MM.1S (cell line): ENCODE data around the gene INSYN2A.

Experiments used
- DNase-seq: peaks from one replicate; pipeline ENCODE4 v3.0.0-alpha.2; 2015
- H2AFZ ChIP-seq: fragments of 300-600 bp; sonication (generic); 2 replicates; pipeline ENCODE4 v1.6.0; 2016; ENCODE audit warnings: antibody characterized with exemption, low read length
- H3F3A ChIP-seq: fragments of 300-600 bp; sonication (generic); 2 replicates; pipeline ENCODE4 v1.6.1; 2016; ENCODE audit warnings: mild to moderate bottlenecking, antibody characterized with exemption, low read length, moderate library complexity, mixed read lengths; ENCODE audit not compliant: insufficient read depth
- H3K27ac ChIP-seq: fragments of 300-600 bp; sonication (generic); 2 replicates; pipeline ENCODE4 v1.5.1; 2016; ENCODE audit warnings: mild to moderate bottlenecking, low read length
- H3K27me3 ChIP-seq: fragments of 300-600 bp; sonication (generic); replicated peaks from 2 replicates; pipeline ENCODE4 v1.6.0; 2016; ENCODE audit warnings: low read length; ENCODE audit not compliant: insufficient read depth
- H3K36me3 ChIP-seq: fragments of 300-600 bp; sonication (generic); replicated peaks from 2 replicates; pipeline ENCODE4 v1.6.1; 2016; ENCODE audit warnings: mild to moderate bottlenecking, low read length, mixed read lengths; ENCODE audit not compliant: insufficient read depth
- H3K4me1 ChIP-seq: fragments of 300-600 bp; sonication (generic); 2 replicates; pipeline ENCODE4 v1.6.1; 2016; ENCODE audit warnings: low read length, mixed read lengths
- H3K4me2 ChIP-seq: fragments of 300-600 bp; sonication (generic); 2 replicates; pipeline ENCODE4 v1.6.0; 2016; ENCODE audit warnings: low read depth, low read length
- H3K4me3 ChIP-seq: fragments of 300-600 bp; sonication (generic); 2 replicates; pipeline ENCODE4 v1.5.1; 2016; ENCODE audit warnings: low read length, mixed read lengths
- H3K79me2 ChIP-seq: fragments of 300-600 bp; sonication (generic); 2 replicates; pipeline ENCODE4 v1.6.1; 2016; ENCODE audit warnings: mixed run types, low read length, mixed read lengths
- H3K9ac ChIP-seq: fragments of 300-600 bp; sonication (generic); 2 replicates; pipeline ENCODE4 v1.6.1; 2016; ENCODE audit warnings: low read length, mixed read lengths
- H3K9me2 ChIP-seq: fragments of 300-600 bp; sonication (generic); replicated peaks from 2 replicates; pipeline ENCODE4 v1.6.1; 2016; ENCODE audit warnings: mild to moderate bottlenecking, low read length, mixed read lengths; ENCODE audit not compliant: insufficient read depth
- H3K9me3 ChIP-seq: fragments of 300-600 bp; sonication (generic); replicated peaks from 2 replicates; pipeline ENCODE4 v1.6.1; 2016; ENCODE audit warnings: mild to moderate bottlenecking, low read length, mixed read lengths; ENCODE audit not compliant: insufficient read depth
- H4K20me1 ChIP-seq: fragments of 300-600 bp; sonication (generic); 2 replicates; pipeline ENCODE4 v1.6.1; 2016; ENCODE audit warnings: mild to moderate bottlenecking, low read length, moderate library complexity, mixed read lengths; ENCODE audit not compliant: insufficient read depth
- EZH2 ChIP-seq: fragments of 300-600 bp; sonication (generic); optimal IDR thresholded peaks from 2 replicates; pipeline ENCODE3; 2017; ENCODE audit warnings: low read depth, mild to moderate bottlenecking, antibody characterized with exemption, low read length, mixed read lengths
- EZH2phosphoT487 ChIP-seq: fragments of 300-600 bp; sonication (generic); IDR thresholded peaks from 2 replicates; pipeline ENCODE4 v1.6.1; 2018; ENCODE audit warnings: antibody characterized with exemption, low read length
- TF ChIP-seq, protein P1 (sequence below): fragments of 300-600 bp; sonication (generic); IDR thresholded peaks from 2 replicates; pipeline ENCODE4 v1.5.1; 2016; ENCODE audit warnings: antibody characterized with exemption, low read length, mixed read lengths

The INSYN2A gene

DNA sequence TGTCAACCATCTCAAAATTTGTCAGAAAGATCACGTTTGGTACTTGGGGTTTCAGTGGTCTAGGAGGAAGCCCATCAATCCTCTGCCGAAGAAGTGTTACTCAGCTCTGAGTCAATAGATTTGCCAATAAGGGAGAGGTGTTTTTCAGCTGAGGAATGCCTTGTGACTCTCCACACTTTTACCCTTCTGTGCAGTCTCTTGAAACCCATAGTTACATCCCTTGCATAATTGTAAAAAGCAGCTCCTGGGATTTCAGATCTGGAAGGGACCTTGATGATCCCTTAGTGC, 47.5 kb downstream of the INSYN2A start:
- Histone ChIP-seq H3K9me3 (no peaks in the 10 kb centered on the region), H3K79me2 (no peaks in the 10 kb centered on the region), H4K20me1 (no peaks in the 10 kb centered on the region), H3F3A (no peaks in the 10 kb centered on the region), H3K36me3 (no peaks in the 10 kb centered on the region), H3K27ac (no peak overlapping the region), H3K4me3 (no peak overlapping the region), H3K9ac (no peak overlapping the region), H3K27me3 (no peaks in the 10 kb centered on the region), H3K4me2 (no peak overlapping the region), H2AFZ (no peak overlapping the region), H3K4me1 (no peaks in the 10 kb centered on the region), H3K9me2 (no peaks in the 10 kb centered on the region)
- TF ChIP-seq, protein P1, sequence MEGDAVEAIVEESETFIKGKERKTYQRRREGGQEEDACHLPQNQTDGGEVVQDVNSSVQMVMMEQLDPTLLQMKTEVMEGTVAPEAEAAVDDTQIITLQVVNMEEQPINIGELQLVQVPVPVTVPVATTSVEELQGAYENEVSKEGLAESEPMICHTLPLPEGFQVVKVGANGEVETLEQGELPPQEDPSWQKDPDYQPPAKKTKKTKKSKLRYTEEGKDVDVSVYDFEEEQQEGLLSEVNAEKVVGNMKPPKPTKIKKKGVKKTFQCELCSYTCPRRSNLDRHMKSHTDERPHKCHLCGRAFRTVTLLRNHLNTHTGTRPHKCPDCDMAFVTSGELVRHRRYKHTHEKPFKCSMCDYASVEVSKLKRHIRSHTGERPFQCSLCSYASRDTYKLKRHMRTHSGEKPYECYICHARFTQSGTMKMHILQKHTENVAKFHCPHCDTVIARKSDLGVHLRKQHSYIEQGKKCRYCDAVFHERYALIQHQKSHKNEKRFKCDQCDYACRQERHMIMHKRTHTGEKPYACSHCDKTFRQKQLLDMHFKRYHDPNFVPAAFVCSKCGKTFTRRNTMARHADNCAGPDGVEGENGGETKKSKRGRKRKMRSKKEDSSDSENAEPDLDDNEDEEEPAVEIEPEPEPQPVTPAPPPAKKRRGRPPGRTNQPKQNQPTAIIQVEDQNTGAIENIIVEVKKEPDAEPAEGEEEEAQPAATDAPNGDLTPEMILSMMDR, result no peak
- TF ChIP-seq EZH2, result no peak
- no peak for TF ChIP-seq EZH2phosphoT487
- no peak for DNase-seq

DNA sequence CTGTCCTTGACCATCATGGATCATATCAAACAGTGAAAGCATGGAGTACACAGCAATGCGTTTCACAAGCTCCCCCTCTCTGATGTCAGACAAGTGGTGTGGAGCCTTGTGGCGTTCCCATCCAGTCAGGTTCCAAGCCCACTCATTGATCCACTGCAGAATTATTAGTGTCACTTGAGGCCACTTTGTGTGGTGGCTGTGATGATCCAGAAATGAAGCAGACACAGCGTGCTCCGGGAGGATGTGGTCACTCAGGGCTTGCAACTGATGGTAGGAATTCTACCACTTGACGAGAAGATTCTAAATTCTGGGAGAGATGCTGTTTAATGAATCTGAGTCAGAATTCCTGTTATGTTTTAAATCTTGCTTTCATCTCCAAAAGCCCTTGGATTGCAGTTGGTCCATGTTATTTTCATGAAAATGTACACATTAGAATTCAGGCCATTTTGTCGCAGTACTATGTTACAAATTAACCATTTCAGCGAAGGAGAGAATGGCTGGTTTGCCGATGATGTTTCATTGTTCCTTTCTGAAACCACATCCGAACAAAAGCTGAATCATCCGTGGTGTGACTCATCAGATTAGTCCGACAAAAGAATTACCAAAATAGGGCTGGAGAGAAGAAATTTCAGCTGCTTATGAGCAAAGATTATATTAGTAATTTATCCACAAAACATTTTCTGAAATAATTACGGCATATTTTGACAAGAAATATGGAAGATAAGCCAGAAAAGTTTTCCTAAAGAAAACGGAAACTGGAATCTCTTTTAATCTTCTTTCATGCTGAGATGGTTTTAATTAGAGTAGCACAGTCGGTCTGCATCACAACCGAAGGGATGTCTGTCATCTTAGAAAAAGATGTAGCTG, 48.1 kb downstream of the INSYN2A start:
- Histone ChIP-seq H3K9ac (no peak overlapping the region), H3K9me2 (no peaks in the 10 kb centered on the region), H2AFZ (no peak overlapping the region), H3K27me3 (no peaks in the 10 kb centered on the region), H3K79me2 (no peaks in the 10 kb centered on the region), H4K20me1 (no peaks in the 10 kb centered on the region), H3K36me3 (no peaks in the 10 kb centered on the region), H3K27ac (no peak overlapping the region), H3K4me1 (no peaks in the 10 kb centered on the region), H3K4me3 (no peak overlapping the region), H3K4me2 (no peak overlapping the region), H3K9me3 (no peaks in the 10 kb centered on the region), H3F3A (no peaks in the 10 kb centered on the region)
- no peak for TF ChIP-seq EZH2
- TF ChIP-seq, protein P1, result no peak
- no peak for TF ChIP-seq EZH2phosphoT487
- no peak for DNase-seq

- Histone ChIP-seq H3K9ac (no peak overlapping the region), H3F3A (no peaks in the 10 kb centered on the region), H4K20me1 (no peaks in the 10 kb centered on the region), H2AFZ (no peak overlapping the region), H3K79me2 (no peaks in the 10 kb centered on the region), H3K9me3 (no peaks in the 10 kb centered on the region), H3K27ac (no peak overlapping the region), H3K9me2 (no peaks in the 10 kb centered on the region), H3K4me2 (no peak overlapping the region), H3K36me3 (no peaks in the 10 kb centered on the region), H3K4me1 (no peaks in the 10 kb centered on the region), H3K27me3 (no peaks in the 10 kb centered on the region), H3K4me3 (no peak overlapping the region)
- no peak for TF ChIP-seq EZH2
- TF ChIP-seq EZH2phosphoT487, result no peak
- TF ChIP-seq, protein P1, result no peak
- DNase-seq, result no peak
Observed at GRCh38 chr10:127146661-127147060, 49.7 kb downstream of the INSYN2A start.
